Measurements from ENCODE around the gene ACP6.

DNA sequence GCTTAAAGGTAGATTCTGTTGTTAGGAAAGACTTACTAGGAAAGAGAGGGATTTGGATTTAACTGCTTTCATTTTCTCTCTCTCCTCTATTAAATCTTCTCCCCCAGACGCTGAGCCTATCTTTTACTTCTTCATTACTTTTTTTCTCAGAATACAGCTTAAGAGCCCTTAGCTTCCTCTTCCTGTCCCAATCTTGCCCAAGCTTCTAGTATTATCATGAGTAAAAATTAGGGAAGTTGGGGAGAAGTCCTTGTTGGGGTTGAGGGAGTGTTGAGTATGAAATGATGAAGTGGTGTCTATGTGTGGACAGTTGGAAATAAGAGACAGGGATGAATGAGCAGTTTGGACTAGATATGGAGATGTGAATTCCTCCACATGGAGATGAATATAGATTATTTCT, 35.0 kb downstream of the ACP6 start:
- TF ChIP-seq, protein P1, sequence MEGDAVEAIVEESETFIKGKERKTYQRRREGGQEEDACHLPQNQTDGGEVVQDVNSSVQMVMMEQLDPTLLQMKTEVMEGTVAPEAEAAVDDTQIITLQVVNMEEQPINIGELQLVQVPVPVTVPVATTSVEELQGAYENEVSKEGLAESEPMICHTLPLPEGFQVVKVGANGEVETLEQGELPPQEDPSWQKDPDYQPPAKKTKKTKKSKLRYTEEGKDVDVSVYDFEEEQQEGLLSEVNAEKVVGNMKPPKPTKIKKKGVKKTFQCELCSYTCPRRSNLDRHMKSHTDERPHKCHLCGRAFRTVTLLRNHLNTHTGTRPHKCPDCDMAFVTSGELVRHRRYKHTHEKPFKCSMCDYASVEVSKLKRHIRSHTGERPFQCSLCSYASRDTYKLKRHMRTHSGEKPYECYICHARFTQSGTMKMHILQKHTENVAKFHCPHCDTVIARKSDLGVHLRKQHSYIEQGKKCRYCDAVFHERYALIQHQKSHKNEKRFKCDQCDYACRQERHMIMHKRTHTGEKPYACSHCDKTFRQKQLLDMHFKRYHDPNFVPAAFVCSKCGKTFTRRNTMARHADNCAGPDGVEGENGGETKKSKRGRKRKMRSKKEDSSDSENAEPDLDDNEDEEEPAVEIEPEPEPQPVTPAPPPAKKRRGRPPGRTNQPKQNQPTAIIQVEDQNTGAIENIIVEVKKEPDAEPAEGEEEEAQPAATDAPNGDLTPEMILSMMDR (IDR thresholded peaks at IDR 0.05; ENCODE audit: low read depth, low read length), result no peak
- TF ChIP-seq, protein P2, sequence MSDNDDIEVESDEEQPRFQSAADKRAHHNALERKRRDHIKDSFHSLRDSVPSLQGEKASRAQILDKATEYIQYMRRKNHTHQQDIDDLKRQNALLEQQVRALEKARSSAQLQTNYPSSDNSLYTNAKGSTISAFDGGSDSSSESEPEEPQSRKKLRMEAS (IDR thresholded peaks at IDR 0.05; ENCODE audit: low read depth, low read length), result no peak
- TF ChIP-seq POLR2A (IDR thresholded peaks at IDR 0.05; ENCODE audit: extremely low read depth, insufficient read length), result no peak
- no peak for TF ChIP-seq MYC (IDR thresholded peaks at IDR 0.05; ENCODE audit: low read depth, low read length)
